ENCODE data around the gene PCOLCE2.
"Not testable (repeated sequence)": the region's sequence is repeated elsewhere in the genome, so short reads cannot be mapped to it uniquely, and the experiment has no call there.

PCOLCE2 gene

DNA sequence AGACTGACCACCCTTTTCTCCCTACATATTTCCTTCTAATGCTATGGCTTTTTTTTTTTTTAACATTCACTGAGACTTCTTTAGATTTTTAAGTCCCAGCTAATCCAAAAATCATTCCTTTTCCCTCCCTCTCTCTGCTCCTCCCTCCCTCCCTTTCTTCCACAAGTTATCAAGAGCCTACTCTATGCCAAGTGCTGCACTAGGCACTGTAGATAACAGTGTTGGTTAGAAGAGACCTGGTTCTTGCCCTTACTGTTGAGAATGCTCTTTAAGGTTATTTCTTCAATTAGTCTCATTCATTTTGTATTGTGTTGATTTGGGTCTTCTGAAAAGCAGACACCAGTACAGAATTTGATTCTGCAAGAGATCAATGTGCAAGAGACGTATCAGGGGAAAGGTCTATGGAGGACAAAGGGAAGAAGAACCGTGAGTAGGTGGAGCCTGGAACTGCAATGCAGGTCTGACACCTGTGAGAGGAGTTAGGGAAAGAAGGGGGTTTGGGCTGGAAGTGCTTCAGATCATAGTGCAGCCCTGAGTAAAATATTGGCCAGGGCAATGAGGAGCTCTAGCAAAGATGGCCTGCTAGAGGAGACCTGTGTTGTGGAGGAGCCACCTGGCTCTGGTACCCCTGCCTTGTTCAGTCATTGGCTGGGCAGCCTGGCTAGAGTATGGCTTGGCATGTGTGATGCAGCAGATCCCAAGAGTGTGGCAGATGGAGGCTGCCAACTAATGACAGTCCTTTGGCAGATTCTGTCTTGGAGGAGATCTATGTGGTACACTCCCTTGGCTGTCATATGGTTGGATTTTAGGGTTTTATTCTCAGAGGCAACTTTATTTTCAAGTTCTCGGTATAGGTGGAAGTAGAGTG lies 9.7 kb upstream of the PCOLCE2 start:
- DNase-seq (ENCODE audit: low spot score): no peak

DNA sequence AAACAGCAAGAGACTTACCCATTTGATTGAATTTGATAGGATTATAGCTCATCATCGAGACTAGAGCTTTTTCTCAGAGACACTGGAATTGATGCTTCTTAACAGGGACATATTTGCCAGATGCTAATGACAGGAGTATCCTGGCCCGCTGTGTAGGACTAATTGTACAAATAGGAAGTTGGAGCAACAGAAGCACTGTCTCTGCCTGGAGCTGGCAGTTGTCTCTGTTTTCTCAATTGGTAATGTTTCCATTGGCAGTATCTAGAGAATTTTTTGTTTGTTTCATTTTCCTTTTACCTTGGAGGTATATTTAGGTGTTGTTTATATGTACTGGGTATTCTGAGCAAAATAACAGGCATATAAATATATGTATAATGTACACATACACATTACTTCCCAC lies 8.9 kb upstream of the PCOLCE2 start:
- no peak for DNase-seq (ENCODE audit: low spot score)

DNA sequence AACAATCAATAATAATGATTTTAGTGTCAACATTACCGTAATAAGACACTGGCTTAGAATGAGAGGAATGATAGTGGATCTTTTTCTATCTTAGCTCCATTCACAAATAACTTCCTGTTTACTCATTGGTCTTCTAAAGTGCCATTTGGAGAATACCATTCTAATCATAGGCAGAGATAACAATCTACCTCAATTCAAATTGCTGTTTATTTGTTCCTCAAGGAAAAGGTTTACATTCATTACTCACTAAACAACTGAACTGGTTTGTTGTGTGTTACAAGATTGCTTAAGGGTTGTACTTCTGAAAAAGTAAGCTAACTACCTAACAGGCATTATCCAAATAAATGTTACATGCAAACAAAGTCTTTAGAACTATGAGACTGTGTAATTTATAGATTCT lies 8.1 kb upstream of the PCOLCE2 start:
- no peak for DNase-seq (ENCODE audit: low spot score)

DNA sequence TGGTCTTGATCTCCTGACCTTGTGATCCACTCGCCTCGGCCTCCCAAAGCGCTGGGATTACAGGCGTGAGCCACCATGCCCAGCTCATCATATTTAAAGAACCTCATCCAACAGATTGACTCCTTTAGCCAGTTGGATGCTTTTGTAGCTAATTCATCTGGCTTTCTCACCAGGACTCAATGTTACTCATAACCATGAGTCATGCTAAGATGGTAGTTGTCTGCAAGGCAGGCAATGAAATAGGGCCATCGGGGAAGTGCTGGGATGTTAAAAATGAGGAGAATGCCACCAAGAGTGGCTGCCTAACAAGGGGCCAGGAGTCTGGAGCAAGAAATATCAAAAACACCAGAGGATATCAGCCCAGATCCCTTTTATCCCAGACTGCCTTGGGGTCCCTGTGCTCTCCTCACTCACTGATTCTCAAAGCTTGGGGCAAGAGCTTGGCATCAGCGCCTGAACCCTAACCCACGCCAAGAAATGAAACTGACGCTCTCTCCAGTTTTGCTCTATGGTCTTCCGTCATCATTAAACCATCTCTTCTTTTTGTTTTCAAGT lies 7.4 kb upstream of the PCOLCE2 start:
- DNase-seq (ENCODE audit: low spot score): no peak

DNA sequence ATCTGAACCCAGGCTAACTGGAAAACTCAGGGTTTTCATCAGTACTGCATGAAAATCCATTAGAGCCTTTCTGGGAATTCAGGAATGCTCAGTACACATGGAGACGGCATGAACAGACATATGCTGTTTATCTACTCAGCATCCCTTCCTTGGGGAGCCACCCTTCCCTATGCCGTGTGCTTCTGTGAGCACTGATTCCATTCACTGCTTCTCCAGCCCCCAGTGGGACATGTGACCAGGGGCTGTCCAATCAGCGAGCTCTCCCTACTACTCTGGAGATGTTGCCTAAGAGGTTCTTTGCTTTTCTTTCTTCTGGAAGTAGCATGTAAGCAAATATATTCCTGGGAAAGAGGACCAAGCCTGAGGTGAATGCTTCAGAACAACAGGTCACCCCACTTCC lies 5.6 kb upstream of the PCOLCE2 start:
- no peak for DNase-seq (ENCODE audit: low spot score)

DNA sequence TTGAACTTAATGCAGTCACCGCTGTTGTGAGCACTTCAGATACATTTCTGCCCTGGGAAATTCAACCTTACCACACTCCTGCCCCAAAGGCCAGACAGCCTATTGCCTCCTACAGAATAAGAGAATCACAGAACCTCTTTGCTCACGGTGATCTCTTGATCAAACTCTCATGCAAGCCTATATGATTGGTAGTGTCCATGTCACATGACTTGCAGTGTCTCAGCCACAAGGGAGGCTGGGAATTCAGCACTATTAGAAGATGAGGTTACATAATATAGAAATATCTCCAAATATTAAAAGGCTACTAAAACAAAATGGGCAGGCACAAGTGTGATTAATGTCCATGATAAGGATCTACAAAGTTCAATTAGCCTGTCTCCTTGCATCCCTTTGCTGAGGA lies 3.8 kb upstream of the PCOLCE2 start:
- DNase-seq (ENCODE audit: low spot score): no peak

DNA sequence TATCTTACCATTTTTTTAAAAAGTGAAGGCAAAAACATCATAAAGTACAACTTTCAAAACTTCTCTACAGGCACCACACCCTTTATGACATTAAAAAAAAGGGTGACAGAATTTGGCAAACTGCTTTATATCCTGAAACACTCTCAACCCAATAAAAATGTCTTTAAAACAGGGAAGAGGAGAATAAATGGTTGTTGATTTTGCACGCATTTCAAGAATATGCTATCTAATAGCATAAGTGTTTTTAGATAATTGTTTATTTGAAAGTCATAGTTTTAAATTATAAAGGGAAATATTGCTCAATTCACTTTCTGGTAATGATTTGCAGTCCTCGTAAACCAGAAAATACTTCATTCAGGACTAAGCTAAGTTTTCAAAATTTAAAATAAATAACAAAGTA lies 1.7 kb upstream of the PCOLCE2 start:
- DNase-seq (ENCODE audit: low spot score): no peak

DNA sequence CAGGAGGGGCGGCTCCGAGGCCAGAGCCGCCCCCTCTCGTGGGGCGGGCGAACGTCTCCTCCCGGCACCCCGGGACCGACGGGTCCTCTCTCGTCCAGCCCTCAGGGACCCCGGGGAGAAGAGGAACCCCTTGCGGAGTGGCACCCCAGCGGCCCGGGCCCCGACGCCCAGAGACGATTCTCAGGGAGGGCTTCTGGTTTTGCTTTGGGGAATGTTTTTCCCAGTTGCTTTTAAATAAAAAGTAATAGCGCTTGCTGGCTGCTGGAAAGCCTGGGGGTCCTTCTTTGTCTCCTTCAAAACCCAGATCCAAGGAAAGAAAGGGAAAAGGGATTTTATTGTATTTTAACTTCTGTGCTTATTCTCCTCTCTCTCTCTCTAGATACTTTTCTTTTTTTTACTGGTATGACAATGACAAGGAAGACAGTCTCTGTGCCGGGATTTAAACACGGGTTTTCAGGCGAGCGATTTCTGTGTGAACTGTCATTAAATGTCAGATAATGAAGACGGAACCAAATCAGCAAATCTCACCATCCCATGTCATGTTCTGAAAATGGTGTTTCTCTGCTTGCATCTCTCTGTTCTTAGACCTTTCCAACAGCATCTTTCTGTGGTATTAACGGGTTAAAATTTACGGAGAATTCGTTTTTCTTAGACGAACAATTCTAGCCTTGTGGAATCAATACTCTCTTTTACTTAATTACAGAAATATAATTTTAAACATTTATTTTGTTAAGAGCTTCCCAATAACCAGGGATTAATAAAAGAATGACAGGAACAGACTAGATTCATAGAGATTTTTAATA lies 530 bp upstream of the PCOLCE2 start:
- DNase-seq (ENCODE audit: low spot score): no peak

DNA sequence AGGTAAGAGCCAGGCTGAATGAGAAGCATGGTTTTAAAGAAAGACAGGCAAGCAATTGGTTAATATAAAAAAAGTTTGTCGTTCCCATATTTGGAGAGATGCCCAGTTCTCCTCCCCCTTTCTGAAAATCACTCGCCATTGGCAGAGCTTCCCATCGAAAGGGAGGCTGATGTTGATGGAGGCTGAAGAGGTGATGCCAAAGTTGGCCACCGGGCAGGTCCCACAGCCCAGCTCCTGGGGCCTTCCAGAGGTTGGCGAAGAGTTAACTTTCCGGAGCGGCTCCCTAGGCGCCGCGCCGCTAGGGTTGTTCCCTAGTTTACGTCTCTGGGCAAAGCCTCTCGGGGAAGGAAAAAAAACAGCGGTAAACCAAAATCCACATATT lies 793 bp downstream of the PCOLCE2 start:
- peak; percentile 83 for DNase-seq (ENCODE audit: low spot score)

DNA sequence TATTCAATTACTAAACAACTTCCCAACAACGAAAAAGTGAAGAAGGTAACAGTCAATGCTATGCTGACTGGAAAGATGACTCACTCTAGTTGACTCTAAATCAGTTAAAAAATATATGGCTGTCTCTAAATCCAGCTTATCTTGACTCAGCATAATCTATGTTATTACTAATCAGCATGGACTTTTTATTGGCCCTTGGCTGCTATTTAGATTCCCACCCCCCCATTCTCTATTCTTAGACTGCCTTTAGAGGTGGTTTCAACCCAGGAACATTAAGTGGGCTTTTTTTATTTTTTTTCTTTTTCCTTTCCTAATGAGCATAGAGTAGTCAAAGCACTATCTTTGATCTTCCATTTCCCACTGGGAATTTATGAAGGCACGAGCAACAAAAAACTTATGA lies 1.9 kb downstream of the PCOLCE2 start:
- no peak for DNase-seq (ENCODE audit: low spot score)

DNA sequence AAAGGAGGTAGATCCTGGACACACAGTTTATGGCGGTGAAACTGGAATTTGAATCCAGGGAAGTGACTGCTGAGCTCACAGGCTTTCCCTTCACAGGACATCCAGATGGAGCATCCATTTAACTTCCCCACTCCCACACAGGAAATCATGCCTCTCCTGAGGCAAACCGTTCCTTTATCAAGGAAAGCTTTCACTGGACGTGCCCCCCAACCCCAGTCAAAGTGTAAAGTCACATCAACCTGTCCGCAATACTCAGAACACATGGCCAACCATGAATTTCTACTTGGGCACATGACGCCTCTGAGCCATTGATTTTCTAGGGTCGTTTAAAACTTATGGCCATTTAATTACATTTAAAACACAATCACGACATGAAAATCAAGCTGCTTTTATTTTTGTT lies 2.9 kb downstream of the PCOLCE2 start:
- no peak for DNase-seq (ENCODE audit: low spot score)

DNA sequence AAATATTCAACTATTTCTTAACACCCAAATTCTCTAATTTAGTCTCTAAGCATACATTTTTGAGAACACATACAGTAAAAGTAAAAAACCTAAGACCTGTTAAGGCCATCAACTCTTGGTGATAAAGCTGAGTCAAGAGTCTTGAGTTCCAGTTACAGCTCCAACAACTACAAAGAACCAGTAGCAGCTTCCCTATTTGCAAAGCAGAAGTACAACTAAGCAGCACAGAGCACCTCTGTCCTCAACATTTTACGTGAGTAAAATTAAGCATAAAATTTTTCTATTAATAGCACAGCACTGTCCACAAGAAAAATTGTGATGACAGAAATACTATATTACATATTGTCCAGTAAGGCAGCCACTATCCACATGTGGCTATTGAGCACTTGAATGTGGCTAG lies 4.4 kb downstream of the PCOLCE2 start:
- DNase-seq (ENCODE audit: low spot score): no peak

DNA sequence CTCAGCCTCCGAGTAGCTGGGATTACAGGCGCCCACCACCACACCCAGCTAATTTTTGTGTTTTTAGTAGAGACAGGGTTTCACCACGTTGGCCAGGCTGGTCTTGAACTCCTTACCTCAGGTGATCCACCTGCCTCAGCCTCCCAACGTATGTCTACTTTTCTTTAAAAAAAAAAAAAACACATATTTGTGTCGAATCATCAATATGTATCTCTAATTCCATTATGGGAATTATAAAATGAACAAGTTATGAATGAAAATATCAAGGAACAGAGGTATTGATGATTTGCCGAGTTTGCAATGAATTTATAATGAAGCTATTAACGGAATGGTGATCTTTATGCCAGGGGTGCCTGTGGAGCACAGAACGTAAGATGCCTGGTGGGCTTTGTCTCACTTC lies 5.3 kb downstream of the PCOLCE2 start:
- DNase-seq (ENCODE audit: low spot score): not testable (repeated sequence)

DNA sequence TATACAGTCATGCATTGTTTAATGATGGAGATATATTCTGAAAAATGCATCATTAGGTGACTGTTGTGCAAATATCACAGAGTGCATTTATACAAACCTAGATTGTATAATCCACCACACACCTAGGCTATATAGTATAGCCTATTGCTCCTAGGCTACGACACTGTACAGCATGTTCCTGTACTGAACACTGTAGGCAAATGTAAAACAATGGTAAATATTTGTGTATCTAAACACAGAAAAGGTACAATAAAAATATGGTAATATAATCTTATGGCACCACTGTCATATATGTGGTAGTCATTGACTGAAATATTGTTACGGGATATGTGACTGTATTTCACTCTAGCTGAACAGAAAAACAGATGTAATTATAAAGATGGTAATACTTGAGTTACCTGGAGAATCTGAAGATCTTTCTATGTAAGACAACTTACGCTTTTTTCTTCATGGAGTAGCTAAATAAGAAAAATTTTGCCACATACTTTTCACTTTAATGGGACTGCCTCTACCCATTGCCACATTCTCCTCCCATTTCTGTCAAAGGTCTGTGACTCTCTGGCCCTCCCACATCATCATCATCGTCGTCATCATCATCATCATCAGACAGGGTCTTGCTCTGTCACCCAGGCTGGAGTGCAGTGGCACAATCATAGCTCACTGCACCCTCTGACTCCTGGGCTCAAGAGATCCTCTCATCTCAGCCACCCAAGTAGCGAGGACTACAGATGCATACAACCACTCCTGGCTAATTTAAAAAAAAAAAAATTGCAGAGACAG lies 7.2 kb downstream of the PCOLCE2 start:
- no peak for DNase-seq (ENCODE audit: low spot score)

DNA sequence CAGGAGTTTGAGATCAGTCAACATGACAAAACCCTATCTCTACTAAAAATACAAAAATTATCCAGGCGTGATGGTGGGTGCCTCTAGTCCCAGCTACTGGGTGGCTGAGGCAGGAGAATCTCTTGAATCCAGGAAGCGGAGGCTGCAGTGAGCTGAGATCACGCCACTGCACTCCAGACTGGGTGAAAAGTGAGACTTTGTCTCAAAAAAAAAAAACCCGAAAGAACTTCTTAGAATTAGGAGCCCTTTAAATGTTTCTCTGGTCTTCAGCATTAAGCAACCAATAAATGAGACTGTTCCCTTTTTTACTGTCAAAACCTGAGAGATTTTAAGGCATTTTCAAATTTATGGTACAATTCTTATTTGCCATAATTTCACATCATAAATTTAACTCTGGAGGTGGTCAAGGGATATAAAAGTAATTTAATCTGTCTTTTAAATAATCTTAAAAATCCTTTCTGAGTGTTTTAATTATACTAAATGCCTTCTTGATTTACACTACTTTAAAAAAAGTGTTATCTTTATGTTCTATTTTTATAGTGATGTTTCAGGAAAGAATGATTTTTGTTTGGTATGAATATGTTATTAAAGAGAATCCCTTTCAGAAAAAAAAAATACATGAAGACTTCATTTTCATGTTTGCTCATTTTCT lies 10.1 kb downstream of the PCOLCE2 start:
- no peak for DNase-seq (ENCODE audit: low spot score)

DNA sequence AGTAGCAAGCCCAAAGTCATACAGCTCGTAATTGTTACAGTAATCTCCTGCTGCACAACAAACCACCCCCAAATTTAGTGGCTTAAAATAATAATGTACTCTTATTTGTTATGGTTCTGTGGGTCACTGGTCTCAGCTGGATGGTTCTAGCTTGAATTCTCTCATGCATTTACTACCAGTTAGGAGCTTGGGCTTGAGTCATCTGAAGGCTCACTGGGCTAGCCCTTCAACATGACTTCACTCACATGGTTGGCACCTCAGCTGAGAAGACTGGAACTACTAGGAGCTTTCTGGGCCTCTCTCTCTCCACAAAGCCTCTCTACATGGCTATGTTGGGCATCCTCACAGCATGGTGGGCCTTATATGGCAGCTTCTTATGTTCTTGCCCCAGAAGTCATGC lies 12.5 kb downstream of the PCOLCE2 start:
- no peak for DNase-seq (ENCODE audit: low spot score)

DNA sequence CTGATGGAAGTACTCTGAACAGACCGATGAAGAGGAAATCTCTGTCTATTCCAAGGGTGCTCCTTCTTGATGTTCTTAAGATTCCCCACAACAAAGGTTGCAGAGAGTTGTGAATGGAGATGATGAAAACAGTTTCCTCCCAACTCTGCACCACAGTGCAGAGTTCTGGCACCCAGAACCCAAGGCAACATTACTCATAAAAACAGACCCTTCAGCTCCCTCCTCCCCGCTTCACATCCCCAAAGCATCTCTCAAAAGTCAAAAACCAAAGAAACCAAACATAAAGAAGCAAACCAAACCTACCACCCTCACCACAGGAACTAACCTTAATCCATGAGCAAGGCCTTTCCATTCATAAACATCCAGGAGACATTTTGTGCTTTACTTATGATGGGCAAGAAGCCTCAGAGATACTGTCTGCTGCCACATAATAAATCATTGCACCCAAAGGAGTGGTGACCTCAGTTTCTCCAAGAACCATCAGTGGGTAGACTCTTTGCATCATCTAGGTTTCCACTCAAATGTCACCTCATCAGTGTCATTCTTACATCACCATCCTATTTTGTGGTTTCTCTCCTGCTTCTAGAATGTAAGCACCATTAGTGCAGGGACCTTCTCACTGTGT lies 13.2 kb downstream of the PCOLCE2 start:
- DNase-seq (ENCODE audit: low spot score): no peak

DNA sequence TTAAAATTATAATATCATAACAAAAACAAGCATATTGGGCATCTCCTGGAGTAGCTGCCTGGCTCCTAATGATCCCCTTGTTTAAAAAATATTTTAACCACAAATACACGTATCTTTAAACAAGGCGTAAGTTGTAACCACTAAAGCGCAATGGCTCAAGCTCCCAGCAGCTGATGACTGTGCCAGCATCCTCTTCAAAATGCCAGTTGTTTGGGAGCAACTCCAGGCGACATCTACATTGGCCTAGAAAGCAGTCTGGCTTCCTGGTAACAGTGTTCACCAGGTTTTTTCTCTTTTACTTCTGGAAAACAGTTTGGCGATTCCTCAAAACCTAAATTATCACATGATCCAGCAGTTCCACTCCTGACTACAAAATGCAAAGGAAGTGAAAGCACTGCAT lies 13.8 kb downstream of the PCOLCE2 start:
- DNase-seq (ENCODE audit: low spot score): no peak

DNA sequence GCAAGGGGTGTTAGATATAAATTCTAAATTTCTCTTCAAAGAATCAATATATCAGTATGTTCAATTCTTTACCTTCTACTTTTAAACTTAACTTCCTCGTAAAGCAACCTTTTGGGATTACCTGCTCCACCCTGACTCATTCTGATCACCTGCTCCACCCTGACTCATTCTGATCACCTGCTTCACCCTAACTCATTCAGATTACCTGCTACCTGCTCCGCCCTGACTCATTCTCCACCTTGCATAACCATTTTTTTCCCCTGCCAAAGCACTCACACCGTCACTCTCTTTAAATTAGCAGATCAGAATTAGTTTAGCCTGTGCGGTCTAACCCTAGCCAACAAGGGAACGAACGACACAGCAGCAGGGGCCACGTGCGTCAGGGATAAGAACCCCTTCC lies 20.5 kb downstream of the PCOLCE2 start:
- not testable (repeated sequence) for DNase-seq (ENCODE audit: low spot score)

DNA sequence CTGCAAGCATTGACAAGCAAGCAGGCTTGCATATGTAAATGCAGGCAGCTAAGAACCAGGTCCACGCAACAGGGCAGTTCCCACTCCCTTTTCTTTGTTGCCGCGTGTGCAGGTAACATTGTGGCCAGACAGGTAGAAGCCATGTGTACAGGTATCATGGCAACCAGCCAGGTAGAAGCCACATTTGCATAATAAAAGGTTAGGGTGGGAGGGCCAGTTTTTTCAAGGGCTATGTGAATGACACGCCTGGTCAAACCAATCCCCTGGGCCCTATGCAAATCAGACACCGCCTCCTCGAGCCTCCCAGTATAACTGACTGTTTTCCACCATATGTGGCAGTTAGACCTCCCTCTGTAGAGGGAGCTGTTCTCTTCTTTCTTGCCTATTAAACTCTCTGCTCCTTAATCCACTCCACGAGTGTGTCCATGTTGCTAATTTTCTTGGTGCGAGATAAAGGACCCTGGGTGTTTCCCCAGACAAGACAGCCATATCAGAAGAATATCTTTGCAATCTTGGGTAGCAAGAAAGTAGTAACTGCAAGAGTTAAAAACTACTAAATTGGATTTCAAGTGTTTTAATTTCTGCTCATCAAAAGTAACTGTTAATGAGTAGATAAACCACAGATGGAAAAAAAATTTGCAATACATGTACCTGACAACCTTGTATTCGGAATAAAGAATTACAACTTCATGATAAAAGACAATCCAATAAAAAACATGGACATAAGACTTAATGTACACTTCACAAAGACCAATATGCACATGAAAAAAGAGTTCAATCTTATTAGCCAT lies 21.8 kb downstream of the PCOLCE2 start:
- DNase-seq (ENCODE audit: low spot score): no peak

All from D341Med (cell line).